Measurements from ENCODE around the gene TRIM74. TPM values are rescaled to one million over a fixed set of nuclear protein-coding genes. Genes with fewer than 3 reads are reported as not detected.
"Not testable (repeated sequence)": the region's sequence is repeated elsewhere in the genome, so short reads cannot be mapped to it uniquely, and the experiment has no call there.

Gene TRIM74
- total RNA-seq, 1 donor, result not detected

- H4K20me1 ChIP-seq (ENCODE audit: insufficient read depth, low read length); H3K27ac ChIP-seq (ENCODE audit: low read depth, low read length); H3K9me3 ChIP-seq (ENCODE audit: low read depth, low read length); H2AFZ ChIP-seq (ENCODE audit: low read length); H3K4me1 ChIP-seq (ENCODE audit: insufficient read depth, low read length); H3K4me3 ChIP-seq (ENCODE audit: insufficient read depth, low read length); H3K4me2 ChIP-seq (ENCODE audit: insufficient read depth, low read length); DNase-seq (ENCODE audit: insufficient read length, low spot score, missing footprints); H3K27me3 ChIP-seq (ENCODE audit: insufficient read depth, low read length); H3K36me3 ChIP-seq (ENCODE audit: insufficient read depth, low read length); H3K79me2 ChIP-seq (ENCODE audit: insufficient read depth, low read length): not testable (repeated sequence)
Measured at GRCh38 chr7:72948714-72949113, 20.6 kb downstream of the TRIM74 start.

- not testable (repeated sequence) for H3K27ac ChIP-seq (ENCODE audit: low read depth, low read length); H3K4me3 ChIP-seq (ENCODE audit: insufficient read depth, low read length); H3K79me2 ChIP-seq (ENCODE audit: insufficient read depth, low read length); DNase-seq (ENCODE audit: insufficient read length, low spot score, missing footprints); H3K4me2 ChIP-seq (ENCODE audit: insufficient read depth, low read length); H4K20me1 ChIP-seq (ENCODE audit: insufficient read depth, low read length); H2AFZ ChIP-seq (ENCODE audit: low read length); H3K36me3 ChIP-seq (ENCODE audit: insufficient read depth, low read length); H3K9me3 ChIP-seq (ENCODE audit: low read depth, low read length); H3K4me1 ChIP-seq (ENCODE audit: insufficient read depth, low read length); H3K27me3 ChIP-seq (ENCODE audit: insufficient read depth, low read length)
- TF ChIP-seq CTCF (IDR thresholded peaks at IDR 0.05; ENCODE audit: extremely low read depth, low read depth, low read length), result peak; percentile 14
Measured at GRCh38 chr7:72946130-72946745, 23.0 kb downstream of the TRIM74 start.

- H2AFZ ChIP-seq (ENCODE audit: low read length); DNase-seq (ENCODE audit: insufficient read length, low spot score, missing footprints); H3K4me2 ChIP-seq (ENCODE audit: insufficient read depth, low read length); H3K4me1 ChIP-seq (ENCODE audit: insufficient read depth, low read length); H3K27ac ChIP-seq (ENCODE audit: low read depth, low read length); H4K20me1 ChIP-seq (ENCODE audit: insufficient read depth, low read length); H3K79me2 ChIP-seq (ENCODE audit: insufficient read depth, low read length); H3K36me3 ChIP-seq (ENCODE audit: insufficient read depth, low read length); H3K4me3 ChIP-seq (ENCODE audit: insufficient read depth, low read length); H3K27me3 ChIP-seq (ENCODE audit: insufficient read depth, low read length); H3K9me3 ChIP-seq (ENCODE audit: low read depth, low read length): not testable (repeated sequence)
Measured at GRCh38 chr7:72945597-72945996, 23.7 kb downstream of the TRIM74 start.

GRCh38 chr7:72944937-72945336 lies 24.3 kb downstream of the TRIM74 start:
- not testable (repeated sequence) for H3K4me3 ChIP-seq (ENCODE audit: insufficient read depth, low read length); H3K4me2 ChIP-seq (ENCODE audit: insufficient read depth, low read length); H3K36me3 ChIP-seq (ENCODE audit: insufficient read depth, low read length); H4K20me1 ChIP-seq (ENCODE audit: insufficient read depth, low read length); DNase-seq (ENCODE audit: insufficient read length, low spot score, missing footprints); H3K4me1 ChIP-seq (ENCODE audit: insufficient read depth, low read length); H2AFZ ChIP-seq (ENCODE audit: low read length); H3K79me2 ChIP-seq (ENCODE audit: insufficient read depth, low read length); H3K9me3 ChIP-seq (ENCODE audit: low read depth, low read length); H3K27ac ChIP-seq (ENCODE audit: low read depth, low read length); H3K27me3 ChIP-seq (ENCODE audit: insufficient read depth, low read length)

- H3K9me3 ChIP-seq (ENCODE audit: low read depth, low read length); DNase-seq (ENCODE audit: insufficient read length, low spot score, missing footprints); H4K20me1 ChIP-seq (ENCODE audit: insufficient read depth, low read length); H3K36me3 ChIP-seq (ENCODE audit: insufficient read depth, low read length); H3K4me3 ChIP-seq (ENCODE audit: insufficient read depth, low read length); H3K27me3 ChIP-seq (ENCODE audit: insufficient read depth, low read length); H3K4me1 ChIP-seq (ENCODE audit: insufficient read depth, low read length); H3K27ac ChIP-seq (ENCODE audit: low read depth, low read length); H3K79me2 ChIP-seq (ENCODE audit: insufficient read depth, low read length); H2AFZ ChIP-seq (ENCODE audit: low read length); H3K4me2 ChIP-seq (ENCODE audit: insufficient read depth, low read length): not testable (repeated sequence)
Measured at GRCh38 chr7:72942956-72943355, 26.3 kb downstream of the TRIM74 start.

GRCh38 chr7:72942022-72942705 lies 27.1 kb downstream of the TRIM74 start:
- not testable (repeated sequence) for H3K27ac ChIP-seq (ENCODE audit: low read depth, low read length); H4K20me1 ChIP-seq (ENCODE audit: insufficient read depth, low read length)

GRCh38 chr7:72928216-72928615 lies 41.0 kb downstream of the TRIM74 start:
- H3K4me2 ChIP-seq (ENCODE audit: insufficient read depth, low read length); H3K27ac ChIP-seq (ENCODE audit: low read depth, low read length); H3K9me3 ChIP-seq (ENCODE audit: low read depth, low read length); H3K27me3 ChIP-seq (ENCODE audit: insufficient read depth, low read length); DNase-seq (ENCODE audit: insufficient read length, low spot score, missing footprints); H2AFZ ChIP-seq (ENCODE audit: low read length); H4K20me1 ChIP-seq (ENCODE audit: insufficient read depth, low read length); H3K4me3 ChIP-seq (ENCODE audit: insufficient read depth, low read length): not testable (repeated sequence)
- H3K36me3 ChIP-seq (ENCODE audit: insufficient read depth, low read length), result peaks cover 53% of the 10 kb centered on the region
- peaks cover 11% of the 10 kb centered on the region for H3K4me1 ChIP-seq (ENCODE audit: insufficient read depth, low read length)
- peaks cover 48% of the 10 kb centered on the region for H3K79me2 ChIP-seq (ENCODE audit: insufficient read depth, low read length)

More at GRCh38 chr7:72942022-72942705, 27.1 kb downstream of the TRIM74 start:
- H2AFZ ChIP-seq (ENCODE audit: low read length); H3K79me2 ChIP-seq (ENCODE audit: insufficient read depth, low read length); H3K4me2 ChIP-seq (ENCODE audit: insufficient read depth, low read length); H3K36me3 ChIP-seq (ENCODE audit: insufficient read depth, low read length); H3K4me1 ChIP-seq (ENCODE audit: insufficient read depth, low read length); H3K4me3 ChIP-seq (ENCODE audit: insufficient read depth, low read length); H3K9me3 ChIP-seq (ENCODE audit: low read depth, low read length); DNase-seq (ENCODE audit: insufficient read length, low spot score, missing footprints); H3K27me3 ChIP-seq (ENCODE audit: insufficient read depth, low read length): not testable (repeated sequence)

GRCh38 chr7:72927791-72928190 lies 41.5 kb downstream of the TRIM74 start:
- peaks cover 50% of the 10 kb centered on the region for H3K79me2 ChIP-seq (ENCODE audit: insufficient read depth, low read length)
- not testable (repeated sequence) for H4K20me1 ChIP-seq (ENCODE audit: insufficient read depth, low read length); H2AFZ ChIP-seq (ENCODE audit: low read length)

More at GRCh38 chr7:72927791-72928190, 41.5 kb downstream of the TRIM74 start:
- peaks cover 11% of the 10 kb centered on the region for H3K4me1 ChIP-seq (ENCODE audit: insufficient read depth, low read length)
- DNase-seq (ENCODE audit: insufficient read length, low spot score, missing footprints); H3K27me3 ChIP-seq (ENCODE audit: insufficient read depth, low read length); H3K9me3 ChIP-seq (ENCODE audit: low read depth, low read length); H3K4me3 ChIP-seq (ENCODE audit: insufficient read depth, low read length); H3K27ac ChIP-seq (ENCODE audit: low read depth, low read length); H3K4me2 ChIP-seq (ENCODE audit: insufficient read depth, low read length): not testable (repeated sequence)
- H3K36me3 ChIP-seq (ENCODE audit: insufficient read depth, low read length), result peaks cover 53% of the 10 kb centered on the region
